Measurements from ENCODE around the gene SCARB1.

The SCARB1 gene

DNA sequence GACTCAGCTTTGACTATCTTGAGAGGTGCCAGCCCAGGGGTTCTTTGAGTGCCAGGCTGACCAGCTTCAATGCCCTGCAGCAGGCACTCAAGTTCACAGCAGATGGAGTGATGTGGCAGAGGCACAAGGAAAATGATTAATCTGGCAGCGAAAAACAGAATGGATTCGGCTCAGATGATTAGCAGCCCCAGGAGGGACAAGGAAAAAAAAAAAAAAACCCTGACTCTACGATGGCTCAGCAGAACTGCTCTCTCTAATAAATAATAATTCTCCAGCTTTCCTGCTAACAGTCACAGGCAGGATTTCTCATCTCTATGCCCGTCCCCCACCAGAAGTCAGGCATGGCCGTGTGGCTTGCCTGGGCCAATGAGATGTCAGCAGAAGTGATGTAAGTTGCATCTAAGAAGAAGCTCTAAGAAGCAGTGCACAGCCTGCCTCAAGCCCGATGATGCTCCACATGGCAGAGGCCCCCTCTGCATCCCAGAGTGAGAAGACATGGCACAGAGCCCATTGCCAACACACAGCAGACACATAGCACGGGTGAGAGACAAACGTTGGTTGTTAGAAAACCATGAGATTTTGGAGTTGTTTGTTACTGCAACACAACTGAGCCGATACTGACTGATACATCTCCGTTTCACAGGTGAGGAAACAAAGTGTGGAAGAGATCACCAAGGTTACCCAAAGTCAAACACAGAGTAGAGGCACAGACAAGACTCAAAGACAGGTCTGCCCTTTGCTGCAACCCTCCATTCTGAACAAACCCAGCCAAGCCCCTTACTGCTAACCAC is 111.0 kb downstream of the SCARB1 start:
- Histone ChIP-seq H3K9ac (ENCODE audit: low read depth, low read length) (no peak overlapping the region), H3K4me1 (ENCODE audit: insufficient read depth, low read length) (peaks cover 12% of the 10 kb centered on the region), H3K27me3 (ENCODE audit: insufficient read depth, low read length) (no peaks in the 10 kb centered on the region), H3K27ac (ENCODE audit: low read depth, low read length) (no peak overlapping the region), H3K9me3 (ENCODE audit: insufficient read depth, low read depth, low read length) (peaks cover 14% of the 10 kb centered on the region), H3K36me3 (ENCODE audit: insufficient read depth, low read length) (no peaks in the 10 kb centered on the region), H3K4me3 (ENCODE audit: low read length) (no peak overlapping the region)
- WGBS: 89% methylated on average over 10 of the region's 10 CpGs

DNA sequence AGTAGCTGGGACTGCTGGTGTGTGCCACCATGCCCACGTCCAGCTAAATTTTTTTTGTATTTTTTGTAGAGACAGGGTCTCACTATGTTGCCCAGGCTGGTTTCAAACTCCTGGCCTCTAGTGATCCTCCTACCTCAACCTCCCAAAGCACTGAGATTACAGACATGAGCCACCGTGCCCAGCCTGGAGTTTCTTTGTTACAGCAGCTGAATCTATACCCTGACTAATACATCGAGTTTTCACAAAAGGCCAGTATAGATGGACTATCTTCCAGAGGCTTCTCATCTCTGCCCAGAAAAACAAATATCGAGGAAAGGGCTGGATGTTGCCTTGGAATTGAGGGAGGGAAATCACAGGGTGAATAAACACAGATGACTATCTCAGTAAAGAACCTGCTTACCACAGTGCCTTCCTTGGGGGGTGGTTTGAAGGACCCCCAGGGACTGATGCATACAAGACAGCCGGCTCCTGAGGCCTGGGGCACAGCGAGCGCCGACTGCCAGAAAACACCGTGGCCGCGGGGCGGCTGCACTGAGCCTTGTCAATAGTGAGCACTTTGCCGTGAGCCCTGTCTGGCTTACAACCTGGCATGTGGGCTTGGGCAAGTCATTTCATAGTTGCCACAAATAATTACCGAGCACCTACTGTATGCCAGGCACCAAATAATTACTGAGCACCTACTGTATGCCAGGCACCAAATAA is 111.9 kb downstream of the SCARB1 start:
- 94% methylated on average over 14 of the region's 14 CpGs for WGBS
- H3K27me3 ChIP-seq (ENCODE audit: insufficient read depth, low read length): no peaks in the 10 kb centered on the region
- no peak overlapping the region for H3K9ac ChIP-seq (ENCODE audit: low read depth, low read length)
- no peaks in the 10 kb centered on the region for H3K36me3 ChIP-seq (ENCODE audit: insufficient read depth, low read length)
- no peak overlapping the region for H3K27ac ChIP-seq (ENCODE audit: low read depth, low read length)
- no peak overlapping the region for H3K4me3 ChIP-seq (ENCODE audit: low read length)
- 0 out of 2 replicates have a peak, but pooled peaks cover 9% of the 10 kb centered on the region for H3K9me3 ChIP-seq (ENCODE audit: insufficient read depth, low read depth, low read length)
- H3K4me1 ChIP-seq (ENCODE audit: insufficient read depth, low read length): peaks cover 12% of the 10 kb centered on the region

GRCh38 chr12:124750787-124751471 is 112.7 kb downstream of the SCARB1 start:
- H3K4me3 ChIP-seq (ENCODE audit: low read length): no peak overlapping the region
- no peaks in the 10 kb centered on the region for H3K36me3 ChIP-seq (ENCODE audit: insufficient read depth, low read length)
- no peak overlapping the region for H3K27ac ChIP-seq (ENCODE audit: low read depth, low read length)
- H3K4me1 ChIP-seq (ENCODE audit: insufficient read depth, low read length): peaks cover 12% of the 10 kb centered on the region
- no peak overlapping the region for H3K9ac ChIP-seq (ENCODE audit: low read depth, low read length)
- H3K27me3 ChIP-seq (ENCODE audit: insufficient read depth, low read length): no peaks in the 10 kb centered on the region
- 0 out of 2 replicates have a peak, but pooled peaks cover 9% of the 10 kb centered on the region for H3K9me3 ChIP-seq (ENCODE audit: insufficient read depth, low read depth, low read length)
- 69% methylated on average over 18 of the region's 19 CpGs for WGBS

DNA sequence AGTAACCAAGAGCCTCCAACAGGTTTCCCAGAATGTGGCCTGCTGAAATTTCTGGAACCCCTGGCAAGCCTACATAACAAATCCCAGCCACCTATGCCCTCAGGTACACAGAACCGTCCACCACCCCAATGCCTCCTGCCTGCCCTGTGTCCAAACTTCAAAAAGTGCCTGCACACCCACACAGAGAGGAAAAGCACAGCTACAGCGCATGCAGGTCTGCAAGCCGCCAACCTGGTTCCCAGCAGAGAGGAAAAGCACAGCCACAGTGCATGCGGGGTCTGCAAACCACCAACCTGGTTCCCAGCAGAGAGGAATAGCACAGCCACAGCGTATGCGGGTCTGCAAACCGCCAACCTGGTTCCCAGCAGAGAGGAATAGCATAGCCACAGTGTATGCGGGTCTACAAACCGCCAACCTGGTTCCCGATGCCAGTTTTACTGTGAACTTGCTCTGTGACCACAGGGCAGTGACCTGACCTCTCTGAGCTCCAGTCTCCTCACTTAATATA is 113.5 kb downstream of the SCARB1 start:
- H3K27me3 ChIP-seq (ENCODE audit: insufficient read depth, low read length): no peaks in the 10 kb centered on the region
- no peak overlapping the region for H3K9ac ChIP-seq (ENCODE audit: low read depth, low read length)
- H3K4me3 ChIP-seq (ENCODE audit: low read length): no peak overlapping the region
- WGBS: 82% methylated on average over 10 of the region's 10 CpGs
- no peak overlapping the region for H3K27ac ChIP-seq (ENCODE audit: low read depth, low read length)
- H3K9me3 ChIP-seq (ENCODE audit: insufficient read depth, low read depth, low read length): 0 out of 2 replicates have a peak, but pooled peaks cover 9% of the 10 kb centered on the region
- H3K36me3 ChIP-seq (ENCODE audit: insufficient read depth, low read length): no peaks in the 10 kb centered on the region
- peaks cover 11% of the 10 kb centered on the region for H3K4me1 ChIP-seq (ENCODE audit: insufficient read depth, low read length)

GRCh38 chr12:124749725-124750124 is 113.9 kb downstream of the SCARB1 start:
- Histone ChIP-seq H3K36me3 (ENCODE audit: insufficient read depth, low read length) (no peaks in the 10 kb centered on the region), H3K4me3 (ENCODE audit: low read length) (no peak overlapping the region), H3K27ac (ENCODE audit: low read depth, low read length) (no peak overlapping the region), H3K9ac (ENCODE audit: low read depth, low read length) (no peak overlapping the region), H3K9me3 (ENCODE audit: insufficient read depth, low read depth, low read length) (0 out of 2 replicates have a peak, but pooled peaks cover 9% of the 10 kb centered on the region), H3K27me3 (ENCODE audit: insufficient read depth, low read length) (no peaks in the 10 kb centered on the region), H3K4me1 (ENCODE audit: insufficient read depth, low read length) (peaks cover 6% of the 10 kb centered on the region)
- WGBS: 83% methylated on average over 9 of the region's 9 CpGs

- H3K27ac ChIP-seq (ENCODE audit: low read depth, low read length): no peak overlapping the region
- H3K9ac ChIP-seq (ENCODE audit: low read depth, low read length): no peak overlapping the region
- WGBS: 91% methylated on average over 15 of the region's 15 CpGs
- H3K4me1 ChIP-seq (ENCODE audit: insufficient read depth, low read length): peaks cover 4% of the 10 kb centered on the region; the same call in 1 of the 2 replicates
- H3K27me3 ChIP-seq (ENCODE audit: insufficient read depth, low read length): no peaks in the 10 kb centered on the region
- H3K4me3 ChIP-seq (ENCODE audit: low read length): no peak overlapping the region
- no peaks in the 10 kb centered on the region for H3K9me3 ChIP-seq (ENCODE audit: insufficient read depth, low read depth, low read length)
- no peaks in the 10 kb centered on the region for H3K36me3 ChIP-seq (ENCODE audit: insufficient read depth, low read length)
Measured at GRCh38 chr12:124747426-124748161, 116.1 kb downstream of the SCARB1 start.

GRCh38 chr12:124746649-124747425 is 116.8 kb downstream of the SCARB1 start:
- H3K4me1 ChIP-seq (ENCODE audit: insufficient read depth, low read length): peaks cover 4% of the 10 kb centered on the region; the same call in 1 of the 2 replicates
- H3K36me3 ChIP-seq (ENCODE audit: insufficient read depth, low read length): no peaks in the 10 kb centered on the region
- H3K27me3 ChIP-seq (ENCODE audit: insufficient read depth, low read length): no peaks in the 10 kb centered on the region
- no peak overlapping the region for H3K4me3 ChIP-seq (ENCODE audit: low read length)
- 90% methylated on average over 10 of the region's 10 CpGs for WGBS
- H3K9me3 ChIP-seq (ENCODE audit: insufficient read depth, low read depth, low read length): no peaks in the 10 kb centered on the region
- no peak overlapping the region for H3K9ac ChIP-seq (ENCODE audit: low read depth, low read length)
- peak overlapping the region; percentile 18; the same call in 1 of the 2 replicates for H3K27ac ChIP-seq (ENCODE audit: low read depth, low read length)

DNA sequence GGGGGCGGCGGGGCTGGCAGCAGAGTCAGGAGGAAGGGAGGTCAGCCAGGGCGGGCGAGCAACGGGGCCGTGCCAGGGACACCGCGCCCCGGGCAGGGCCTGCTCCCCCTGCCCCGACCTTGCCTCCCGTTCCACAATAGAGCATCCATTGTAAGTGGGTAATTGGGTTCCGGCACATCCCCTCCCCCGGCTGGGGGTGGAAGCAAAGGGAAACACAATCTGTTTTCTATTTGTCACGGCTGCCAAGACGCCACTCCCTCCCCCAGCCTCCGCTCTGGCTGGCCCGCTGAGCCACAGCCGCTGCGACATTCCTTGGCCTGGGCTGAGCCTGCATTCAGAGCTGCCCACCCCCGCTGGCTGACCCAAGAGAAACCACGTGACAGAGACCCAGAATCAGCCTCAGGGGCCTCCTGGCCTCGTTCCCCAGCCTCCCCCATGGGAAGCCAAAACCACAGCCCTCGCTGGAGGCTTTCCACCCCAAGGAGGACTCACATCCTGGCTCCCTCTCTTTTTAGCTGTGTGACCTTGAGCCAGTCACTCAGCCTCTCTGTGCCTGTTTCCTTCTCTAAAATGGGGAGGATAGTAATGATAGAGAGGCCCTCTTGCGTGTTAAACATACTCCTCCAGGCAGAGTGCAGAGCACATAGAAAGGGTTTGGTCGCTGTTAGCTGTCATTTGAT is 117.6 kb downstream of the SCARB1 start:
- peak overlapping the region; percentile 8; the same call in 1 of the 2 replicates for H3K4me3 ChIP-seq (ENCODE audit: low read length)
- H3K4me1 ChIP-seq (ENCODE audit: insufficient read depth, low read length): peaks cover 4% of the 10 kb centered on the region; the same call in 1 of the 2 replicates
- peak overlapping the region; percentile 32; the same call in 1 of the 2 replicates for H3K9ac ChIP-seq (ENCODE audit: low read depth, low read length)
- 16% methylated on average over 24 of the region's 25 CpGs for WGBS
- no peaks in the 10 kb centered on the region for H3K36me3 ChIP-seq (ENCODE audit: insufficient read depth, low read length)
- H3K27me3 ChIP-seq (ENCODE audit: insufficient read depth, low read length): no peaks in the 10 kb centered on the region
- H3K9me3 ChIP-seq (ENCODE audit: insufficient read depth, low read depth, low read length): no peaks in the 10 kb centered on the region
- H3K27ac ChIP-seq (ENCODE audit: low read depth, low read length): peak overlapping the region; percentile 85

- peak overlapping the region; percentile 8; the same call in 1 of the 2 replicates for H3K4me3 ChIP-seq (ENCODE audit: low read length)
- H3K36me3 ChIP-seq (ENCODE audit: insufficient read depth, low read length): no peaks in the 10 kb centered on the region
- WGBS: 62% methylated on average over 5 of the region's 5 CpGs
- H3K27ac ChIP-seq (ENCODE audit: low read depth, low read length): peak overlapping the region; percentile 85
- H3K4me1 ChIP-seq (ENCODE audit: insufficient read depth, low read length): peaks cover 4% of the 10 kb centered on the region; the same call in 1 of the 2 replicates
- H3K9ac ChIP-seq (ENCODE audit: low read depth, low read length): peak overlapping the region; percentile 32; the same call in 1 of the 2 replicates
- H3K27me3 ChIP-seq (ENCODE audit: insufficient read depth, low read length): no peaks in the 10 kb centered on the region
- no peaks in the 10 kb centered on the region for H3K9me3 ChIP-seq (ENCODE audit: insufficient read depth, low read depth, low read length)
Measured at GRCh38 chr12:124745465-124745890, 118.2 kb downstream of the SCARB1 start.

Data from HUES64 (cell line).